Subcutaneous adipose tissue (tissue), 4 donors: ENCODE results near the gene TIMP2. TPM values are rescaled to one million over a fixed set of nuclear protein-coding genes. Genes with fewer than 3 reads are reported as not detected.

Experiments used
- CTCF ChIP-seq: fragments of 450-650 bp; IDR thresholded peaks from one replicate; pipeline ENCODE4 v1.5.1; 2016; ENCODE audit warnings: low read depth, mild to moderate bottlenecking, control low read depth, antibody characterized with exemption, moderate library complexity
- total RNA-seq, 4 donors: library from RNA; depleted of rRNA; stranded (reverse); fragments of >200 nt; gene quantifications; one replicate each; pipeline ENCODE4 v1.1.0, GENCODE V29; 2016

The TIMP2 gene
- total RNA-seq, 4 donors from 2014 or later, result 123 to 267 (median 233) TPM

DNA sequence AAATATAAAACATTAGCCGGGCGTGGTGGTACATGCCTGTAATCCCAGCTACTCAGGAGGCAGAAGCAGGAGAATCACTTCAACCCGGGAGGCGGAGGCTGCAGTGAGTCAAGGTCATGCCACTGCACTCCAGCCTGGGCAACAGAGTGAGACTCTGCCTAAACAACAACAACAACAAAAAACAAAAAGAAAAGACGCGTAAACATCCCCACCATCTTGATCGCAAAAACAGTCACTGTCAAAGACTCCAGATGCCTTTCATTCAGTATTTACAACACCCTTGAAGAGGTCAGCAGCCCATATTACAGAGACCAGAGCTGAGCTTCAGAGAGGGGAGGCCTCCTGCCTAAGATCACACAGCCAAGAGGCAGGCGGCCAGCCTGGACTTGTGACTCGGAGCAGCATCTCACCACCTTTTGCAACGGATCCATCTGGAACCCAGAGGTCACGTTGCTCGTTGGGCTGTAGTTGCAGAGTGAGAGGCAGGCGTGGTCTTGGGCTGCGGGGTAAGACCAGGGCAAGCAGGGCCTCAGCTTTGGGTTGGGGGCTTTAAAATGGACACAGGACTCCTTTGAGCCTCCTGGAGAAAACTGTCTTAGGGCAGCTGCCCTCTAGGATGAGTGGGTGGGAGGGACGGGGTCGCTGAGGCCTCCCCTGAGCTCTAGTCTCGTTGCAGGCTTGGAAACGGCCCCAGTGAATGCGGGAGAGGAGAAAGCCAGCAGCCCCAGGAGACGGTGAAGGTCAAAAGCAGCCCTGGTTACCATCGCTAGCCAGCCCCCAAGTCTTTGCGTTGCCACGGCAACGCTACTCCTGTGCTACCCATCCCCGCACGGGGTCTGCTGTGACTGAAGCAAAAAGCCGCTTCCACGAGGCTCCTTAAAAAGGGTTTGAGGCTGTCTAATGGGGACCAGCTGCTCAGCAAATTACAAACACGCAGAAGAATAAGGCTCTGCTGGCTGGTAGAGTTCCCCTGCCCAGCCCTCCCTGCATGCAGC is 28.5 kb upstream of the TIMP2 start:
- no peak for TF ChIP-seq CTCF

DNA sequence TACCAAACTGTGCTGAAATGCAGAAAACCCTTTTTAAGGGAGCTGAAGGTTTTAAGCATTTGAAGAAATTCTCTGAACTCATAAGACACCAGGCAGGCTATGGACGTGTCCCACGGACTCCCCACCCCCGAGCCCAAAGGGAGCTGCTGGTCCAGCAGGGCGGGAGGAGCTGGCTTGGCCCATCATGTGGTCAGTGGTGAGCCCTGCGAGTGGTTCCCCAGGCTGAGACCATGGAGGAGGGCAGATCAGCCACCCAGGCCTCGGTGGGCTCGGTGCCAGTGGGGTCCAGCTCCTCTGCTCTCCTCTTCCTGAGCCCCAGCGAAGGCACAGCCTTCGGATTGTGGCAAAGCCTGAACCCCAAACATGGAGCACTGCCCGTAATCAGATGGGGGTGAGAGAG is 27.5 kb upstream of the TIMP2 start:
- TF ChIP-seq CTCF, result no peak

DNA sequence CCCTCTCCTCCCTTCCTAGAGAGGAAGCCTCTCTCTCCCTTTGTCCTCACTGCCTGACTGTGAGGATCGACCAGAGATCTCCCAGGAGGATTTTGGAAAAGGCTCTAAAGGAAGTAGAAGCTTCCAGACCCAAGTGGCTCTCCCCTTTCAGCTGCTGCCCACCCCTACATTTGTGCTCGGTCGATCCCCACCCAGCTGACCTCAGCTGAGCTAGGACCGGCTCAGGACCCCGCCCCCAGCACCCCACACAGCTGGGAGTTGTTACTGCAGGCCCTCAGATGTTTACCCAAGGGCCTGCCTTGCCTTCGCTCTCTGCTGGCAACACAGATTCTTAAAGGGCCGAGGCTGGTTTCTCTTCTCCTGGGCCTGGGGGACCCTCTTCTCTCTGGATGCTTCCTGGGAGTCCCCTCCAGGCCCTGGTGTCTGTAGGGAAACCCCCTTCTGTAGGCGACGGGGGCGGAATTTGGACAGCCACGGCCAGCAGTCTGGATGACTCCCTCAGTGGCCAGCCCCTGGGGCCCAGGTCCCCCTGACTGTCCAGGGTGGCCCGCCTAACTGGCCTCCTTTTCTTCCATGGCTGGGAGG is 26.9 kb upstream of the TIMP2 start:
- TF ChIP-seq CTCF, result no peak

DNA sequence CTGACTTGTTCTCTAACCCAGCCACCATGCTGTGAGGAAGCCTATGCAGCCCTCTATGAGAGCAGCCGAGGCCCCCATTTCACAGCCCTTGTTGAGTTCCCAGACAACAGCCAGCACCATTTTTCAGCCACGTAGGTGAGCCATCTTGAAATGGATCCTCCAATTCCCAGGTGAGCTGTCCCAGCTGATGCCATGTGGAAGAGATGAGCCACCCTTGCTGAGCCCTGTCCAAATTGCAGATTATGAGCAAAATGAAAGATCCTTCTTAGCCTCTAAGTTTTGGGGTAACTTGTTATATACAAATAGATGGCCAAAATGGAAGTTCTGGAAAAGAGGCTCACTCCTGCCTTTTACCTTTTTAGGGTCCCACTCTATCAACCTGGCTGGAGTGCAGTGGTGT is 25.7 kb upstream of the TIMP2 start:
- TF ChIP-seq CTCF, result no peak

GRCh38 chr17:78947235-78948149 is 22.3 kb upstream of the TIMP2 start:
- no peak for TF ChIP-seq CTCF

DNA sequence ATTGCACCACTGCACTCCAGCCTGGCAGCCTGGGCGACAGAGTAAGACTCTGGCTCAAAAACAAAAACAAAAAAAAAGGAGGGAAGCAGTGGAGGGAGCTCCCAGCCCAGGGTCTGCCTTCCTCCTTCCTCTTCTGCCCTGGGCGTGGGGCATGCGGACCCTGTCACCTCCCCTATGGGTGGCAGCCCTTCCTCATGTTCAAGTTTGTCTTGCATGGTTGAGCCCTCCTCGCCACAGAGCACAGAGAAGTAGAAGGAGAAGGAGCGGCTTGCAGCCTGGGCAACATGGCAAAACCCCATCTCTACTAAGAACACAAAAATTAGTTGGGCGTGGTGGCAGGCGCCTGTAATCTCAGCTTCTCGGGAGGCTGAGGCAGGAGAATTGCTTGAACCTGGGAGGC is 21.4 kb upstream of the TIMP2 start:
- no peak for TF ChIP-seq CTCF
